ENCODE measurements around the gene SLC39A5. TPM values are rescaled to one million over a fixed set of nuclear protein-coding genes. Genes with fewer than 3 reads are reported as not detected.

SLC39A5 gene
- total and polyA plus RNA-seq, 2 of the 13 experiments (the other 11 are each of a cell fraction or from before 2014, with no cell fraction given), result 59.7 to 101 TPM

DNA sequence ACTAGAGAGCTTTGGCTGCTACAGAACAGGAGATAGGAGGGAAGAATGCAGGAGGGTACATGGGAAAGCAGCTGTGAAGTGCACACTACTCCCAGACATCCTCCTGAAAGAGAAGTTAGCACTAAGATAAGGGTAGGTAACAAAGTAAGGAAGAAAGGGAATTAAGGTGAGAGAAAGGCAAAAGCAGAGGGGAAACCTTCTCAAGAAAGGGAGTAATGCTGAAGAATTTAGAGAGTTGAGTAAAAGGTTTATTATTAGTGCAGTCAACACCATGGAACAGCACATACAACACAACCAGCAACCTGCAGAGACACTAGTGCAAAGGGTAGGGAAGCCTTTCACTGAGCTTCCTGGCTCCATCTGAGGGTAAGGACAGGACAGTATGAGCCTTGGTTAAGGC, 25.6 kb upstream of the SLC39A5 start:
- intact Hi-C loops (cut with micrococcal nuclease; ENCODE audit: unreplicated experiment), result no loop called here
- H4K20me1 ChIP-seq (ENCODE audit: insufficient read depth, low read length), result no peaks in the 10 kb centered on the region
- ChIA-PET POLR2A (interaction anchor here (0.9 to 1.8 kb wide), 2 partner anchors 9 to 18 kb away, joined by 4 to 5 read pairs; partner anchors contain the start of gene RNF41), CTCF (ENCODE audit: low intra/inter-chr PET ratio, low total read pairs) (no interaction called here)
- TF ChIP-seq POLR2A (IDR thresholded peaks at IDR 0.05; ENCODE audit: insufficient read depth in 1 of 2, low read depth in 2 of 2, low read length in 2 of 2) (0 out of 4 replicates have a peak, but pooled peaks of 1 of the 2 experiments have one; percentile 23), ZSCAN31 (CRISPR knock-in tag; IDR thresholded peaks at IDR 0.05; ENCODE audit: low read depth) (no peak)
- DNase-seq (ENCODE audit: low spot score) (no peak), ATAC-seq (no peak), FAIRE-seq (no peak)
- H3K27me3 ChIP-seq (ENCODE audit: control insufficient read depth in 1 of 2, insufficient read depth in 2 of 2, low read length in 2 of 2), result no peaks in the 10 kb centered on the region
- BruUV-seq (replicated peaks), result no TSS peak
- H2AFZ ChIP-seq (ENCODE audit: low read length), result no peak overlapping the region
- no peaks in the 10 kb centered on the region for H3K79me2 ChIP-seq (ENCODE audit: insufficient read depth, low read length)
- no peak overlapping the region for H3K27ac ChIP-seq (ENCODE audit: extremely low read length, insufficient read depth, low read length)
- no peak overlapping the region for H3K9ac ChIP-seq (ENCODE audit: insufficient read depth, low read depth, low read length)
- H3K4me3 ChIP-seq (replicated peaks in 1 of 3; ENCODE audit: insufficient read depth in 1 of 3, low read depth in 2 of 3, low read length in 3 of 3), result no peak overlapping the region
- no peak overlapping the region for H3K4me2 ChIP-seq (ENCODE audit: low read depth, low read length)
- no peaks in the 10 kb centered on the region for H3K4me1 ChIP-seq (ENCODE audit: insufficient read depth, low read length)
- in situ Hi-C loops (cut with HindIII; ENCODE audit: extremely low pct_ligation_motif_present, low pct_unique_long_range_greater_than_20kb), result no loop called here
- no peaks in the 10 kb centered on the region for H3K9me3 ChIP-seq (ENCODE audit: low read length)
- peaks cover 19 to 37% of the 10 kb centered on the region in 2 experiments for H3K36me3 ChIP-seq (replicated peaks in 1 of 2; ENCODE audit: control insufficient read depth in 1 of 2, insufficient read depth in 2 of 2, low read length in 2 of 2)

DNA sequence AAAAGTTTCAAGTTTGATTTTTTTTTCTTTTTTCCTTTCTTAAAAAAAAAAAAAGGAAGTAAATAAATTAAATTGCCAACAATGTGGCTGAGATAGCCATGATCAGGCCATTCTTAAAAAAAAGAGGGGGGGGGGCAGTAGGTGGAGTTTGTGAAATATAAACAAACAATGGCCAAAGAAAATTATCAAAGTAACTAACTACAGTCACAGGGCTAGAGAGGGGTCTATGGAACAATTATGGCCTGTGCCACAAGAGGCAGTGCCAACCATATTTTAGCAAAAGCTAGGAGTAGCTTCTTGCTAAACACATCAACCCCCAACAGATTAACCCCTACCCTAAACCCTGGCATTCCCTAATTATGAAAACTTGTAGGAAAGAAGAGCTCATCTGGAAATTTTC, 24.4 kb upstream of the SLC39A5 start:
- POLR2A ChIA-PET, result interaction anchor here (1.1 to 3.6 kb wide), 5 partner anchors 16 to 155 kb away, joined by 3 to 34 read pairs (median 5); partner anchors contain the start of genes COQ10A, RNF41 and STAT2
- Histone ChIP-seq H3K4me3 (replicated peaks in 1 of 3; ENCODE audit: insufficient read depth in 1 of 3, low read depth in 2 of 3, low read length in 3 of 3) (no peak overlapping the region), H3K79me2 (ENCODE audit: insufficient read depth, low read length) (no peaks in the 10 kb centered on the region), H3K9ac (ENCODE audit: insufficient read depth, low read depth, low read length) (no peak overlapping the region), H3K36me3 (replicated peaks in 1 of 2; ENCODE audit: control insufficient read depth in 1 of 2, insufficient read depth in 2 of 2, low read length in 2 of 2) (peaks cover 22 to 46% of the 10 kb centered on the region in 2 experiments), H3K27me3 (ENCODE audit: control insufficient read depth in 1 of 2, insufficient read depth in 2 of 2, low read length in 2 of 2) (no peaks in the 10 kb centered on the region), H4K20me1 (ENCODE audit: insufficient read depth, low read length) (no peaks in the 10 kb centered on the region), H2AFZ (ENCODE audit: low read length) (no peak overlapping the region), H3K4me1 (ENCODE audit: insufficient read depth, low read length) (no peaks in the 10 kb centered on the region), H3K27ac (ENCODE audit: extremely low read length, insufficient read depth, low read length) (no peak overlapping the region), H3K4me2 (ENCODE audit: low read depth, low read length) (no peak overlapping the region), H3K9me3 (ENCODE audit: low read length) (no peaks in the 10 kb centered on the region)
- FAIRE-seq (no peak), DNase-seq (ENCODE audit: low spot score) (no peak), ATAC-seq (peak; percentile 35)
- intact Hi-C loops (cut with micrococcal nuclease; ENCODE audit: unreplicated experiment), result no loop called here
- no TSS peak for BruUV-seq (replicated peaks)
- CTCF ChIA-PET (ENCODE audit: low intra/inter-chr PET ratio, low total read pairs), result interaction anchor here (0.7 kb wide), 1 partner anchor 19 kb away, joined by 4 read pairs; the partner anchor contains the start of gene NABP2
- no peak for TF ChIP-seq NKX3-1 (CRISPR knock-in tag; IDR thresholded peaks at IDR 0.05)
- no peak for TF ChIP-seq TBX3 (IDR thresholded peaks at IDR 0.05; ENCODE audit: borderline replicate concordance)
- TF ChIP-seq TGIF2 (CRISPR knock-in tag; IDR thresholded peaks at IDR 0.05), result no peak
- TF ChIP-seq, protein P1, sequence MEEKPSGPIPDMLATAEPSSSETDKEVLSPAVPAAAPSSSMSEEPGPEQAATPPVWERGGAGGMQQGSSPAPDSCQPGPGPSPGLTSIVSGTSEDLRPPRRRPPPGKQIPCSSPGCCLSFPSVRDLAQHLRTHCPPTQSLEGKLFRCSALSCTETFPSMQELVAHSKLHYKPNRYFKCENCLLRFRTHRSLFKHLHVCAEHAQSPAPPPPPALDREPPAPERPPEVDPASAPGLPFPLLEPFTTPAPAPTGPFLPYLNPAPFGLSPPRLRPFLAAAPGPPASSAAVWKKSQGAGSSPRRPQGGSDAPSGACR (CRISPR knock-in tag; IDR thresholded peaks at IDR 0.05), result no peak
- TF ChIP-seq, protein P2, sequence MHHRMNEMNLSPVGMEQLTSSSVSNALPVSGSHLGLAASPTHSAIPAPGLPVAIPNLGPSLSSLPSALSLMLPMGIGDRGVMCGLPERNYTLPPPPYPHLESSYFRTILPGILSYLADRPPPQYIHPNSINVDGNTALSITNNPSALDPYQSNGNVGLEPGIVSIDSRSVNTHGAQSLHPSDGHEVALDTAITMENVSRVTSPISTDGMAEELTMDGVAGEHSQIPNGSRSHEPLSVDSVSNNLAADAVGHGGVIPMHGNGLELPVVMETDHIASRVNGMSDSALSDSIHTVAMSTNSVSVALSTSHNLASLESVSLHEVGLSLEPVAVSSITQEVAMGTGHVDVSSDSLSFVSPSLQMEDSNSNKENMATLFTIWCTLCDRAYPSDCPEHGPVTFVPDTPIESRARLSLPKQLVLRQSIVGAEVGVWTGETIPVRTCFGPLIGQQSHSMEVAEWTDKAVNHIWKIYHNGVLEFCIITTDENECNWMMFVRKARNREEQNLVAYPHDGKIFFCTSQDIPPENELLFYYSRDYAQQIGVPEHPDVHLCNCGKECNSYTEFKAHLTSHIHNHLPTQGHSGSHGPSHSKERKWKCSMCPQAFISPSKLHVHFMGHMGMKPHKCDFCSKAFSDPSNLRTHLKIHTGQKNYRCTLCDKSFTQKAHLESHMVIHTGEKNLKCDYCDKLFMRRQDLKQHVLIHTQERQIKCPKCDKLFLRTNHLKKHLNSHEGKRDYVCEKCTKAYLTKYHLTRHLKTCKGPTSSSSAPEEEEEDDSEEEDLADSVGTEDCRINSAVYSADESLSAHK (CRISPR knock-in tag; IDR thresholded peaks at IDR 0.05; ENCODE audit: borderline replicate concordance), result no peak
- TF ChIP-seq HNRNPLL (IDR thresholded peaks at IDR 0.05; ENCODE audit: low read depth, low read length, poor library complexity, severe bottlenecking), result no peak
- no peak for TF ChIP-seq MTA3 (CRISPR knock-in tag; IDR thresholded peaks at IDR 0.05)
- TF ChIP-seq, protein P3, sequence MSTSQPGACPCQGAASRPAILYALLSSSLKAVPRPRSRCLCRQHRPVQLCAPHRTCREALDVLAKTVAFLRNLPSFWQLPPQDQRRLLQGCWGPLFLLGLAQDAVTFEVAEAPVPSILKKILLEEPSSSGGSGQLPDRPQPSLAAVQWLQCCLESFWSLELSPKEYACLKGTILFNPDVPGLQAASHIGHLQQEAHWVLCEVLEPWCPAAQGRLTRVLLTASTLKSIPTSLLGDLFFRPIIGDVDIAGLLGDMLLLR (CRISPR knock-in tag; IDR thresholded peaks at IDR 0.05), result no peak
- no peak for TF ChIP-seq ZFP62 (CRISPR knock-in tag; IDR thresholded peaks at IDR 0.05)
- in situ Hi-C loops (cut with HindIII; ENCODE audit: extremely low pct_ligation_motif_present, low pct_unique_long_range_greater_than_20kb), result no loop called here

Measured in HepG2 (cell line).